Esophagus muscularis mucosa (tissue), 4 donors: ENCODE measurements around the gene COL4A1.

ENCODE experiments used
- EP300 ChIP-seq: sonication (generic); formaldehyde crosslinking; IDR thresholded peaks from one replicate; pipeline ENCODE4 v1.6.1; 2017; ENCODE audit warnings: antibody characterized with exemption
- POLR2A ChIP-seq: fragments of 450-650 bp; IDR thresholded peaks from one replicate; pipeline ENCODE4 v1.6.1; 2017; ENCODE audit warnings: antibody characterized with exemption, moderate library complexity, mild to moderate bottlenecking, low read depth
- POLR2AphosphoS5 ChIP-seq, 2 donors: sonication (generic); formaldehyde crosslinking; IDR thresholded peaks; one replicate each; pipeline ENCODE4 v1.6.1; 2017; ENCODE audit warnings: antibody characterized with exemption in 2 of 2
- TF ChIP-seq, protein P1 (sequence below), 3 experiments: fragments of 200-600 bp in 2 of 3; fragments of 450-650 bp in 1 of 3; sonication (generic) in 2 of 3; IDR thresholded peaks; one replicate each; pipeline ENCODE4 v1.5.1; 2017 to 2019; ENCODE audit warnings: antibody characterized with exemption in 3 of 3, mild to moderate bottlenecking in 2 of 3, moderate library complexity in 1 of 3

GRCh38 chr13:110333837-110334236, 26.9 kb upstream of the COL4A1 start:
- TF ChIP-seq, protein P1, sequence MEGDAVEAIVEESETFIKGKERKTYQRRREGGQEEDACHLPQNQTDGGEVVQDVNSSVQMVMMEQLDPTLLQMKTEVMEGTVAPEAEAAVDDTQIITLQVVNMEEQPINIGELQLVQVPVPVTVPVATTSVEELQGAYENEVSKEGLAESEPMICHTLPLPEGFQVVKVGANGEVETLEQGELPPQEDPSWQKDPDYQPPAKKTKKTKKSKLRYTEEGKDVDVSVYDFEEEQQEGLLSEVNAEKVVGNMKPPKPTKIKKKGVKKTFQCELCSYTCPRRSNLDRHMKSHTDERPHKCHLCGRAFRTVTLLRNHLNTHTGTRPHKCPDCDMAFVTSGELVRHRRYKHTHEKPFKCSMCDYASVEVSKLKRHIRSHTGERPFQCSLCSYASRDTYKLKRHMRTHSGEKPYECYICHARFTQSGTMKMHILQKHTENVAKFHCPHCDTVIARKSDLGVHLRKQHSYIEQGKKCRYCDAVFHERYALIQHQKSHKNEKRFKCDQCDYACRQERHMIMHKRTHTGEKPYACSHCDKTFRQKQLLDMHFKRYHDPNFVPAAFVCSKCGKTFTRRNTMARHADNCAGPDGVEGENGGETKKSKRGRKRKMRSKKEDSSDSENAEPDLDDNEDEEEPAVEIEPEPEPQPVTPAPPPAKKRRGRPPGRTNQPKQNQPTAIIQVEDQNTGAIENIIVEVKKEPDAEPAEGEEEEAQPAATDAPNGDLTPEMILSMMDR (IDR thresholded peaks at IDR 0.05) = no peak
- no peak for TF ChIP-seq POLR2A
- no peak for TF ChIP-seq EP300
- no peak for TF ChIP-seq POLR2AphosphoS5 (IDR thresholded peaks at IDR 0.05)
